ENCODE measurements around the gene P4HA2. TPM values are rescaled to one million over a fixed set of nuclear protein-coding genes. Genes with fewer than 3 reads are reported as not detected.
"Not testable (repeated sequence)": the region's sequence is repeated elsewhere in the genome, so short reads cannot be mapped to it uniquely, and the experiment has no call there.

The P4HA2 gene
- total RNA-seq, 4 donors from 2014 or later, result 21.5 to 81.4 (median 51.2) TPM

DNA sequence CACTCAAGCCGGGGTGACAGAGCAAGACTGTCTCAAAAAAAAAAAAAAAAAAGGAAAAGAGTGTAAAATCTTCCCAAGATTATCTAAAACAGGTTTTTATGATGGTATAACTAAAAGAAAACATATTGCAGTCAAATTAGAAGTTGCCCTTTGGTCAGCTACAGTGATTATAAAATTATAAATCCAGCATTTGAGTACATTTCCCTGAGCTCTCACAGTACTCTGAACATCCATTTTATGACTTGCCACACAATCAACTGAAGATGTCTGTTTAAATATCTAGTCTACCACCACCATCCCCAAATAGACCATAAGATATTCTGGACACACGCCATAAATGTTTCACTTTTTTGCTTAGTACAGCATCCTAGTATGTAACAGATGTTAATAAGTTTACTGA lies 77.1 kb downstream of the P4HA2 start:
- Histone ChIP-seq H3K9me3 (no peaks in the 10 kb centered on the region), H3K36me3 (no peaks in the 10 kb centered on the region), H3K4me1 (no peaks in the 10 kb centered on the region), H3K27me3 (no peaks in the 10 kb centered on the region), H3K4me3 (no peak overlapping the region), H3K27ac (no peak overlapping the region)
- DNase-seq, result no peak
- no peak for TF ChIP-seq POLR2A (IDR thresholded peaks at IDR 0.05)
- TF ChIP-seq, protein P1, sequence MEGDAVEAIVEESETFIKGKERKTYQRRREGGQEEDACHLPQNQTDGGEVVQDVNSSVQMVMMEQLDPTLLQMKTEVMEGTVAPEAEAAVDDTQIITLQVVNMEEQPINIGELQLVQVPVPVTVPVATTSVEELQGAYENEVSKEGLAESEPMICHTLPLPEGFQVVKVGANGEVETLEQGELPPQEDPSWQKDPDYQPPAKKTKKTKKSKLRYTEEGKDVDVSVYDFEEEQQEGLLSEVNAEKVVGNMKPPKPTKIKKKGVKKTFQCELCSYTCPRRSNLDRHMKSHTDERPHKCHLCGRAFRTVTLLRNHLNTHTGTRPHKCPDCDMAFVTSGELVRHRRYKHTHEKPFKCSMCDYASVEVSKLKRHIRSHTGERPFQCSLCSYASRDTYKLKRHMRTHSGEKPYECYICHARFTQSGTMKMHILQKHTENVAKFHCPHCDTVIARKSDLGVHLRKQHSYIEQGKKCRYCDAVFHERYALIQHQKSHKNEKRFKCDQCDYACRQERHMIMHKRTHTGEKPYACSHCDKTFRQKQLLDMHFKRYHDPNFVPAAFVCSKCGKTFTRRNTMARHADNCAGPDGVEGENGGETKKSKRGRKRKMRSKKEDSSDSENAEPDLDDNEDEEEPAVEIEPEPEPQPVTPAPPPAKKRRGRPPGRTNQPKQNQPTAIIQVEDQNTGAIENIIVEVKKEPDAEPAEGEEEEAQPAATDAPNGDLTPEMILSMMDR (IDR thresholded peaks at IDR 0.05), result no peak

DNA sequence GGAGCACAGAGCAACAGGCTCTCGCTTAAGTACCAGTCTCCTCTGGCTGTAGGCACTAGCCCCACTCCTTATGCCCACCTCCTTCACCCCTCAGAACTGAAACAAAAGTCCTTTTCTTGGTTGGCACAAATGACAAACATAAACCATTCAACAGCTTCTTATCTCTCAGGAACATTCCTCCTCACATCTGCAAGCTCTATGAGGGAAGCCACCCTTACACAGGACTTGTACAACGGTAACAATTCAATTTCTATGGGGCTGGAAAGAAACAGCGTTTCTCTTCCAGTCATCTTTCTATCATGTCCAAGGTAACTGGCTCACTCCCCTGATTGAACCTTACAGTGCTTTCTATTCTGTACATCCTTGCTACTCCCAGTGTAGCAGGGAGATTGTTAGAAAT lies 80.0 kb downstream of the P4HA2 start:
- no peaks in the 10 kb centered on the region for H3K36me3 ChIP-seq

DNA sequence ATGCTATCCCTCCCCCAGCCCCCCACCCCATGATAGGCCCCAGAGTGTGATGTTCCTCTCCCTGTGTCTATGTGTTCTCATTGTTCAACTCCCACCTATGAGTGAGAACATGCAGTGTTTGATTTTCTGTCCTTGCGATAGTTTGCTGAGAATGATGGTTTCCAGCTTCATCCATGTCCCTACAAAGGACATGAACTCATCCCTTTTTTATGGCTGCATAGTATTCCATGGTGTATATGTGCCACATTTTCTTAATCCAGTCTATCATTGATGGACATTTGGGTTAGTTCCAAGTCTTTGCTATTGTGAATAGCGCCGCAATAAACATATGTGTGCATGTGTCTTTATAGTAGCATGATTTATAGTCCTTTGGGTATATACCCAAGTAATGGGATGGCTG lies 82.3 kb downstream of the P4HA2 start:
- H3K36me3 ChIP-seq, H3K27ac ChIP-seq, H3K9me3 ChIP-seq, H3K27me3 ChIP-seq, DNase-seq, H3K4me1 ChIP-seq, H3K4me3 ChIP-seq: not testable (repeated sequence)

More for the DNA sequence above, 80.0 kb downstream of the P4HA2 start:
- H3K27ac ChIP-seq, result no peak overlapping the region
- H3K27me3 ChIP-seq, result no peaks in the 10 kb centered on the region
- TF ChIP-seq, protein P1 (IDR thresholded peaks at IDR 0.05), result no peak
- no peak for TF ChIP-seq POLR2A (IDR thresholded peaks at IDR 0.05)
- no peak for DNase-seq
- no peaks in the 10 kb centered on the region for H3K4me1 ChIP-seq
- H3K4me3 ChIP-seq, result no peak overlapping the region
- H3K9me3 ChIP-seq, result peaks cover 0 to 7% (median 0%) of the 10 kb centered on the region in 4 donors

DNA sequence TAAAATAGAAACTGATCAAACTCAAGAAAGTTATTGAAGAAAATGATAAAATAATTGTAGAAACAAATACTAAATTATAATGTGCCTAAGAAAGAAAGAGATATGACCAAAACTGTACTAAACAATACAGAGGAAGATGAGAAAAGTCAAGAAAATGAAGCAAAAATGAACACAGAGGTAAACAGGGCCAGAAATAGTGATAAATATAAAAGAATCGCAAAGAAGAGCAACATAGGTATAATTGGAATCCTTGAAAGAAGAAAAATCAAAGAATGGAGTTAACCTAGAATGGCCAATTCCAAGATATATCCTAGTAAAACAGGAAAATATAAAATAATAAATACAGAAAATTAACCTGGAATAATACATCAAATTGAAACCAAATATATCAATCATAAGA lies 84.5 kb downstream of the P4HA2 start:
- H3K4me3 ChIP-seq, result no peak overlapping the region
- TF ChIP-seq, protein P1 (IDR thresholded peaks at IDR 0.05), result no peak
- TF ChIP-seq POLR2A (IDR thresholded peaks at IDR 0.05), result no peak
- H3K27ac ChIP-seq, result no peak overlapping the region
- no peaks in the 10 kb centered on the region for H3K4me1 ChIP-seq
- peaks cover 0 to 7% (median 0%) of the 10 kb centered on the region in 4 donors for H3K9me3 ChIP-seq
- DNase-seq, result no peak
- H3K27me3 ChIP-seq, result no peaks in the 10 kb centered on the region
- no peaks in the 10 kb centered on the region for H3K36me3 ChIP-seq

DNA sequence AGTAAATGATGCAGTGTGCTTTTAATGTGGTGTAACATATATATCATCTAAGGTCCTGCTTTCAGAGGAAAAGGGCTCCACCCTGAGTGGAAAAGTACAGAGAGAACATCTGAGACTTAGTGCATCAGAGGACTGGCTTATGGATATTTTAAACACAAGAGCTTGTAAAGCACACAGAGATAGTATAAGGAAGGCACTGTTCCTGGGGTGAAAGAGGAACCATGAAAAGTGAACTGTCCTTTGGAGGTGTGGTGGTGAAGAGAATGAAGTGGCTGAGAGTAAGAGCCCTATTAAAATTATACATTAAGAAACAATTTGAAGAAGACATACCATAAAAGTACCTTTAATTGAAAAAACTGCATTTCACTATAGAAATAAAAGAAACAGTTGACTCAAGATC lies 85.2 kb downstream of the P4HA2 start:
- Histone ChIP-seq H3K4me1 (no peaks in the 10 kb centered on the region), H3K9me3 (peaks cover 0 to 7% (median 0%) of the 10 kb centered on the region in 4 donors), H3K27ac (no peak overlapping the region), H3K27me3 (no peaks in the 10 kb centered on the region), H3K36me3 (no peaks in the 10 kb centered on the region), H3K4me3 (no peak overlapping the region)
- no peak for TF ChIP-seq POLR2A (IDR thresholded peaks at IDR 0.05)
- no peak for DNase-seq

Small RNA genes within 50 kb of the gene (small RNA-seq; reads per million reads assigned to genes)
- gene AC063976.4, result 0 reads per million in 2 donors

Other genes starting within 250 kb of the P4HA2 start
- gene ACSL6, start 216.2 kb downstream of the P4HA2 start, total RNA-seq, result 10 to 100 TPM in 1 of 4 donors, 1 to 10 TPM in 2, not detected in 1; 1.1 to 12.4 (median 7.4) TPM
- not detected for gene IL3, start 167.2 kb downstream of the P4HA2 start, total RNA-seq
- not detected for gene CSF2, start 154.1 kb downstream of the P4HA2 start, total RNA-seq
- 10 to 100 TPM in 3 of 4 donors, 1 to 10 TPM in 1; 4.6 to 27.2 (median 18.5) TPM for gene PDLIM4, start 29.8 kb upstream of the P4HA2 start, total RNA-seq
- gene SLC22A4, start 66.5 kb upstream of the P4HA2 start, total RNA-seq, result 10 to 100 TPM in 3 of 4 donors, not detected in 1; 25.5 to 56.6 (median 37.3) TPM
- gene SLC22A5, start 141.9 kb upstream of the P4HA2 start, total RNA-seq, result 100 to 1,000 TPM in 2 of 4 donors, 10 to 100 TPM in 2; 25.6 to 152 (median 110) TPM

All from Peyer's patch (tissue), 4 donors.